Gastroesophageal sphincter (tissue), 3 donors: Measurements from ENCODE around the gene LPO.

Experiments used
- EP300 ChIP-seq: sonication (generic); formaldehyde crosslinking; IDR thresholded peaks from one replicate; pipeline ENCODE4 v1.6.1; 2017; ENCODE audit warnings: antibody characterized with exemption, mild to moderate bottlenecking
- POLR2A ChIP-seq, 2 donors: fragments of 450-650 bp; IDR thresholded peaks; one replicate each; pipeline ENCODE4 v1.6.1; 2017; ENCODE audit warnings: antibody characterized with exemption in 2 of 2, mild to moderate bottlenecking in 2 of 2, moderate library complexity in 1 of 2
- POLR2AphosphoS5 ChIP-seq: sonication (generic); formaldehyde crosslinking; IDR thresholded peaks from one replicate; pipeline ENCODE4 v1.6.1; 2017; ENCODE audit warnings: antibody characterized with exemption
- TF ChIP-seq, protein P1 (sequence below), 4 experiments: fragments of 200-600 bp in 2 of 4; fragments of 450-650 bp in 2 of 4; sonication (generic) in 1 of 4; IDR thresholded peaks; one replicate each; pipeline ENCODE4 v1.5.1; 2017 to 2019; ENCODE audit warnings: antibody characterized with exemption in 4 of 4, mild to moderate bottlenecking in 2 of 4, moderate library complexity in 2 of 4

- TF ChIP-seq POLR2A (IDR thresholded peaks at IDR 0.05) (no peak), EP300 (no peak), POLR2AphosphoS5 (no peak)
- TF ChIP-seq, protein P1, sequence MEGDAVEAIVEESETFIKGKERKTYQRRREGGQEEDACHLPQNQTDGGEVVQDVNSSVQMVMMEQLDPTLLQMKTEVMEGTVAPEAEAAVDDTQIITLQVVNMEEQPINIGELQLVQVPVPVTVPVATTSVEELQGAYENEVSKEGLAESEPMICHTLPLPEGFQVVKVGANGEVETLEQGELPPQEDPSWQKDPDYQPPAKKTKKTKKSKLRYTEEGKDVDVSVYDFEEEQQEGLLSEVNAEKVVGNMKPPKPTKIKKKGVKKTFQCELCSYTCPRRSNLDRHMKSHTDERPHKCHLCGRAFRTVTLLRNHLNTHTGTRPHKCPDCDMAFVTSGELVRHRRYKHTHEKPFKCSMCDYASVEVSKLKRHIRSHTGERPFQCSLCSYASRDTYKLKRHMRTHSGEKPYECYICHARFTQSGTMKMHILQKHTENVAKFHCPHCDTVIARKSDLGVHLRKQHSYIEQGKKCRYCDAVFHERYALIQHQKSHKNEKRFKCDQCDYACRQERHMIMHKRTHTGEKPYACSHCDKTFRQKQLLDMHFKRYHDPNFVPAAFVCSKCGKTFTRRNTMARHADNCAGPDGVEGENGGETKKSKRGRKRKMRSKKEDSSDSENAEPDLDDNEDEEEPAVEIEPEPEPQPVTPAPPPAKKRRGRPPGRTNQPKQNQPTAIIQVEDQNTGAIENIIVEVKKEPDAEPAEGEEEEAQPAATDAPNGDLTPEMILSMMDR (IDR thresholded peaks at IDR 0.05), result no peak
Measured at GRCh38 chr17:58253082-58253481, 14.7 kb downstream of the LPO start.
